PC-9 (cell line): Measurements from ENCODE around the gene MIOS. TPM values are rescaled to one million over a fixed set of nuclear protein-coding genes. Genes with fewer than 3 reads are reported as not detected.

Experiments
- BruUV-seq: library from RNA; stranded (reverse); fragments of 400-500 nt; replicated peaks from 2 replicates; lab custom pipeline; 2021; lab: Mats Ljungman, UMichigan
- CTCF ChIA-PET: fragments of 300-600 bp; sonication (Branson Sonifier 250); formaldehyde crosslinking; loops from one replicate; lab custom pipeline; 2022; ENCODE audit warnings: antibody characterized with exemption; lab: Charles Lee
- POLR2A ChIA-PET: fragments of 300-600 bp; sonication (Branson Sonifier 250); formaldehyde crosslinking; loops from one replicate; lab custom pipeline; 2022; ENCODE audit warnings: antibody characterized with exemption; ENCODE audit not compliant: unreplicated experiment; lab: Charles Lee
- DNase-seq, 2 experiments: peaks; one replicate each; pipeline versions ENCODE4 v3.0.0 to v3.0.0-alpha.2; 2015 to 2022; ENCODE audit warnings: mixed read lengths in 1 of 2
- H2AFZ ChIP-seq: fragments of 200-600 bp; sonication (generic); 2 replicates; pipeline ENCODE4 v1.8.1; 2017; ENCODE audit warnings: antibody characterized with exemption
- H3F3A ChIP-seq: fragments of 200-600 bp; sonication (generic); 2 replicates; pipeline ENCODE4 v1.8.1; 2017; ENCODE audit warnings: antibody characterized with exemption, mild to moderate bottlenecking, low read depth; ENCODE audit not compliant: insufficient read depth
- H3K27ac ChIP-seq: fragments of 200-600 bp; sonication (generic); 2 replicates; pipeline ENCODE4 v1.6.1; 2016; ENCODE audit warnings: mixed run types
- H3K27me3 ChIP-seq: fragments of 200-600 bp; sonication (generic); 2 replicates; pipeline ENCODE4 v1.6.1; 2016; ENCODE audit warnings: low read depth, mixed run types; ENCODE audit not compliant: insufficient read depth
- H3K36me3 ChIP-seq: fragments of 200-600 bp; sonication (generic); 2 replicates; pipeline ENCODE4 v1.6.1; 2016; ENCODE audit warnings: low read depth, mixed run types
- H3K4me1 ChIP-seq: fragments of 200-600 bp; sonication (generic); replicated peaks from 2 replicates; pipeline ENCODE4 v1.6.1; 2016; ENCODE audit warnings: mixed run types; ENCODE audit not compliant: insufficient read depth
- H3K4me2 ChIP-seq: fragments of 200-600 bp; sonication (generic); 2 replicates; pipeline ENCODE4 v1.6.1; 2017; ENCODE audit warnings: mixed run types
- H3K4me3 ChIP-seq: fragments of 200-600 bp; sonication (generic); 2 replicates; pipeline ENCODE4 v1.6.1; 2016; ENCODE audit warnings: mixed run types
- H3K79me2 ChIP-seq: fragments of 200-600 bp; sonication (generic); 2 replicates; pipeline ENCODE4 v1.6.1; 2017; ENCODE audit warnings: low read depth, mixed run types
- H3K9me2 ChIP-seq: fragments of 200-600 bp; sonication (generic); 2 replicates; pipeline ENCODE4 v1.8.1; 2017; ENCODE audit warnings: mild to moderate bottlenecking; ENCODE audit not compliant: insufficient read depth
- H3K9me3 ChIP-seq: fragments of 200-600 bp; sonication (generic); 2 replicates; pipeline ENCODE4 v1.8.1; 2016; ENCODE audit warnings: low read depth; ENCODE audit not compliant: insufficient read depth
- H4K20me1 ChIP-seq: fragments of 200-600 bp; sonication (generic); 2 replicates; pipeline ENCODE4 v1.8.1; 2017; ENCODE audit not compliant: insufficient read depth
- CTCF ChIP-seq: fragments of 200-600 bp; sonication (generic); conservative IDR thresholded peaks from 2 replicates; pipeline ENCODE4 v1.6.1; 2017; ENCODE audit warnings: mixed run types, antibody characterized with exemption, mild to moderate bottlenecking, moderate library complexity
- EZH2 ChIP-seq: fragments of 200-600 bp; sonication (generic); IDR thresholded peaks from 2 replicates; pipeline ENCODE4 v1.8.0; 2017; ENCODE audit warnings: antibody characterized with exemption, low read depth
- intact Hi-C: fragments of 100-400 bp; cut with micrococcal nuclease; formaldehyde crosslinking; loops from one replicate; pipeline ENCODE4 v1.10.0; 2022; ENCODE audit not compliant: unreplicated experiment
- total RNA-seq: library from RNA; stranded (reverse); gene quantifications from 2 replicates; pipeline ENCODE4 v1.2.3, GENCODE V29; 2021

MIOS gene
- total RNA-seq, 1 experiment from 2014 or later = 42.0 TPM

- Histone ChIP-seq H3K27ac (no peak overlapping the region), H3K79me2 (no peaks in the 10 kb centered on the region), H3K36me3 (no peaks in the 10 kb centered on the region), H3K9me3 (peaks cover 3% of the 10 kb centered on the region; the same call in 1 of the 2 replicates), H3K4me1 (no peaks in the 10 kb centered on the region), H3K27me3 (no peaks in the 10 kb centered on the region), H3F3A (no peaks in the 10 kb centered on the region), H2AFZ (no peak overlapping the region), H3K4me3 (no peak overlapping the region), H4K20me1 (no peaks in the 10 kb centered on the region), H3K9me2 (no peaks in the 10 kb centered on the region), H3K4me2 (no peak overlapping the region)
- no TSS peak for BruUV-seq
- ChIA-PET POLR2A (no interaction called here), CTCF (no interaction called here)
- TF ChIP-seq EZH2 (no peak), CTCF (no peak)
- intact Hi-C loops = no loop called here
- DNase-seq = no peak
These were observed 54.0 kb downstream of the MIOS start for GRCh38 chr7:7620644-7621210.

- POLR2A ChIA-PET = no interaction called here
- no peaks in the 10 kb centered on the region for H3K27me3 ChIP-seq
- intact Hi-C loops = no loop called here
These were observed 61.8 kb downstream of the MIOS start for GRCh38 chr7:7628476-7628875.

GRCh38 chr7:7630626-7631329 is 64.1 kb downstream of the MIOS start:
- BruUV-seq = no TSS peak

More at GRCh38 chr7:7628476-7628875, 61.8 kb downstream of the MIOS start:
- Histone ChIP-seq H3F3A (0 out of 2 replicates have a peak, but pooled peaks cover 3% of the 10 kb centered on the region), H4K20me1 (no peaks in the 10 kb centered on the region), H3K9me3 (peaks cover 41% of the 10 kb centered on the region), H3K9me2 (no peaks in the 10 kb centered on the region), H3K79me2 (no peaks in the 10 kb centered on the region), H3K4me3 (no peak overlapping the region), H3K4me2 (no peak overlapping the region), H3K36me3 (no peaks in the 10 kb centered on the region), H2AFZ (no peak overlapping the region), H3K4me1 (no peaks in the 10 kb centered on the region), H3K27ac (no peak overlapping the region)
- no TSS peak for BruUV-seq
- CTCF ChIA-PET = no interaction called here
- no peak for TF ChIP-seq CTCF
- no peak for TF ChIP-seq EZH2
- DNase-seq = no peak

More at GRCh38 chr7:7630626-7631329, 64.1 kb downstream of the MIOS start:
- Histone ChIP-seq H3K9me3 (peaks cover 37% of the 10 kb centered on the region), H3K27ac (no peak overlapping the region), H4K20me1 (no peaks in the 10 kb centered on the region), H3K4me1 (no peaks in the 10 kb centered on the region), H3K4me2 (no peak overlapping the region), H3F3A (0 out of 2 replicates have a peak, but pooled peaks cover 3% of the 10 kb centered on the region), H3K36me3 (no peaks in the 10 kb centered on the region), H3K79me2 (no peaks in the 10 kb centered on the region), H2AFZ (no peak overlapping the region), H3K4me3 (no peak overlapping the region), H3K27me3 (no peaks in the 10 kb centered on the region), H3K9me2 (no peaks in the 10 kb centered on the region)
- no peak for DNase-seq
- POLR2A ChIA-PET = no interaction called here
- CTCF ChIA-PET = no interaction called here
- TF ChIP-seq CTCF = no peak
- TF ChIP-seq EZH2 = no peak
- intact Hi-C loops = no loop called here
